Renal cortical epithelial cell (primary cell): ENCODE results near the gene DNAH17. TPM values are rescaled to one million over a fixed set of nuclear protein-coding genes. Genes with fewer than 3 reads are reported as not detected.

Source experiments
- total RNA-seq: library from RNA; depleted of rRNA; stranded (reverse); fragments of >200 nt; gene quantifications from 2 replicates; pipeline ENCODE4 v1.2.3, GENCODE V29; 2014

DNAH17 gene
- total RNA-seq, 1 donor from 2014 or later: 0.05 TPM

Other genes with a start within 250 kb of the DNAH17 start
- gene SOCS3, start 217.3 kb downstream of the DNAH17 start, total RNA-seq: 46.4 and 94.7 TPM in 2 replicates
- gene PGS1, start 198.7 kb downstream of the DNAH17 start, total RNA-seq: 29.0 and 52.9 TPM in 2 replicates
- gene CYTH1, start 204.9 kb upstream of the DNAH17 start, total RNA-seq: 33.5 and 59.0 TPM in 2 replicates